Esophagus muscularis mucosa (tissue), 4 donors: ENCODE results near the gene TNFRSF1B. TPM values are rescaled to one million over a fixed set of nuclear protein-coding genes. Genes with fewer than 3 reads are reported as not detected.
A peak's percentile ranks its signal among the peaks of the same experiment; 100 is the strongest.

ENCODE experiments used
- DNase-seq: peaks from one replicate; pipeline ENCODE4 v3.0.0-alpha.2; 2017; ENCODE audit errors: extremely low spot score
- H3K27ac ChIP-seq, 4 donors: fragments of 200-600 bp; sonication (generic); replicated peaks in 1 of 4; 1 replicate in 3 of 4; 2 replicates in 1 of 4; pipeline ENCODE4 v1.5.1; 2016 to 2019; ENCODE audit warnings: mild to moderate bottlenecking in 1 of 4
- H3K27me3 ChIP-seq, 4 donors: fragments of 200-600 bp; sonication (generic); one replicate each; pipeline versions ENCODE4 v1.5.1 to v1.6.0; 2016 to 2019
- H3K36me3 ChIP-seq, 4 donors: fragments of 200-600 bp; sonication (generic); one replicate each; pipeline ENCODE4 v1.5.1; 2016 to 2019
- H3K4me1 ChIP-seq, 4 donors: fragments of 200-600 bp; sonication (generic); one replicate each; pipeline ENCODE4 v1.5.1; 2016 to 2019
- H3K4me3 ChIP-seq, 4 donors: fragments of 200-600 bp; sonication (generic); 1 replicate in 2 of 4; 2 replicates in 2 of 4; pipeline ENCODE4 v1.5.1; 2016 to 2019; ENCODE audit warnings: mild to moderate bottlenecking in 4 of 4, moderate library complexity in 1 of 4
- H3K9me3 ChIP-seq, 4 donors: fragments of 200-600 bp; sonication (generic); 1 replicate in 3 of 4; 2 replicates in 1 of 4; pipeline ENCODE4 v1.5.1; 2016 to 2019
- CTCF ChIP-seq, 3 experiments: fragments of 200-600 bp in 2 of 3; fragments of 450-650 bp in 1 of 3; sonication (generic) in 2 of 3; IDR thresholded peaks; one replicate each; pipeline ENCODE4 v1.5.1; 2017 to 2019; ENCODE audit warnings: antibody characterized with exemption in 3 of 3, mild to moderate bottlenecking in 2 of 3, moderate library complexity in 1 of 3
- EP300 ChIP-seq: sonication (generic); formaldehyde crosslinking; IDR thresholded peaks from one replicate; pipeline ENCODE4 v1.6.1; 2017; ENCODE audit warnings: antibody characterized with exemption
- POLR2A ChIP-seq: fragments of 450-650 bp; IDR thresholded peaks from one replicate; pipeline ENCODE4 v1.6.1; 2017; ENCODE audit warnings: antibody characterized with exemption, moderate library complexity, mild to moderate bottlenecking, low read depth
- POLR2AphosphoS5 ChIP-seq, 2 donors: sonication (generic); formaldehyde crosslinking; IDR thresholded peaks; one replicate each; pipeline ENCODE4 v1.6.1; 2017; ENCODE audit warnings: antibody characterized with exemption in 2 of 2
- WGBS: methylation state at CpG from one replicate; pipeline ENCODE4 v1.1.5; 2018; 5-methylcytosine and 5-hydroxymethylcytosine counted together
- intact Hi-C: fragments of 100-400 bp; cut with DNase I; formaldehyde crosslinking; loops from one replicate; pipeline ENCODE4 v1.15.1; 2023
- total RNA-seq, 4 donors: library from RNA; depleted of rRNA; stranded (reverse); fragments of >200 nt; gene quantifications; one replicate each; pipeline versions ENCODE4 v1.1.0 to v1.2.1, GENCODE V29; 2016

The TNFRSF1B gene
- total RNA-seq, 4 donors from 2014 or later: 15.4 to 55.5 (median 32.4) TPM

GRCh38 chr1:12151465-12151864, 15.3 kb upstream of the TNFRSF1B start:
- TF ChIP-seq POLR2AphosphoS5 (IDR thresholded peaks at IDR 0.05): no peak
- no peak for TF ChIP-seq EP300
- TF ChIP-seq POLR2A: no peak
- no peak for TF ChIP-seq CTCF (IDR thresholded peaks at IDR 0.05)
- 100% methylated on average over 2 of the region's 2 CpGs for WGBS
- Histone ChIP-seq H3K4me1 (peaks cover 6 to 40% (median 27%) of the 10 kb centered on the region in 4 donors), H3K27ac (peak overlapping the region in 1 of 4 donors; percentile 31), H3K27me3 (peaks cover 0 to 12% (median 0%) of the 10 kb centered on the region in 4 donors), H3K36me3 (no peaks in the 10 kb centered on the region), H3K9me3 (peaks cover 0 to 5% (median 2%) of the 10 kb centered on the region in 4 donors), H3K4me3 (no peak overlapping the region)
- no peak for DNase-seq
- intact Hi-C loops: no loop called here

- Histone ChIP-seq H3K4me3 (no peak overlapping the region), H3K4me1 (peaks cover 6 to 35% (median 24%) of the 10 kb centered on the region in 4 donors), H3K36me3 (no peaks in the 10 kb centered on the region), H3K27me3 (peaks cover 0 to 12% (median 0%) of the 10 kb centered on the region in 4 donors), H3K9me3 (peaks cover 0 to 5% (median 2%) of the 10 kb centered on the region in 4 donors), H3K27ac (peak overlapping the region; percentile 37 to 50 (median 47))
- TF ChIP-seq CTCF (IDR thresholded peaks at IDR 0.05): no peak
- no peak for TF ChIP-seq POLR2A
- no peak for TF ChIP-seq POLR2AphosphoS5 (IDR thresholded peaks at IDR 0.05)
- TF ChIP-seq EP300: no peak
- DNase-seq: no peak
- intact Hi-C loops: no loop called here
- 87% methylated on average over 7 of the region's 7 CpGs for WGBS
Observed at GRCh38 chr1:12152113-12152891, 14.5 kb upstream of the TNFRSF1B start.

DNA sequence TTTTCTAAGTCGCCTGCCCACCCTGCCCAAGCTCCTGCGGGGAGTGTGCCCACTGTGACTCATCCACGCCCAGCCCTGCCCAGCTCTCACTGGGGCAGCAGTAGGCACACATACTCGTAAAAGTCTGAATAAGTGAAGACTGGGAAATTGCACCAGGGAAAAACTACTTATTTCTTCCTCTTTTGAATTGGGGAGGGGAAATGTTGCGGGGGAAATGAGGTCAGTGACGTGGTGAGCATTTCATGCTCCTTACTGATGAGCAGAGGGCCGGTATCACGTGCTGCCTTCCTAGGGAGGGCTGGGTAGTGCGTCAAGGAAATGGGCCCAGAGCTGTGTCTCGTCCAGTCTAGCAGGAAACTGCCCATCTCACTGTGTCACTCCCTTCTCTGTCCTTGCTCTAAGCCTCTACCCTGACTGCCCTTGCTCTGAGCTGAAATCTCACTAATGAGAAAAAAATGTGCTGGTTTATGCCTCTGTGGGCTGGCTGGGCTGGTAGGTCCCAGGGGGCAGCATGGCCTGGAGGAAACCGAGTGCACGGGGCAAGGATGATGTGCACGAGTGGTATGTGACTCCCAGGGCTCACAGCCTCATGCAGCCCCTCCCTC, 13.5 kb upstream of the TNFRSF1B start:
- Histone ChIP-seq H3K27ac (peak overlapping the region; percentile 37 to 50 (median 47)), H3K36me3 (no peaks in the 10 kb centered on the region), H3K9me3 (peaks cover 0 to 5% (median 2%) of the 10 kb centered on the region in 4 donors), H3K4me3 (no peak overlapping the region), H3K4me1 (peaks cover 6 to 28% (median 21%) of the 10 kb centered on the region in 4 donors), H3K27me3 (peaks cover 0 to 12% (median 0%) of the 10 kb centered on the region in 4 donors)
- whole genome bisulfite sequencing: 58% methylated on average over 13 of the region's 13 CpGs
- DNase-seq: no peak
- TF ChIP-seq CTCF (IDR thresholded peaks at IDR 0.05) (no peak), POLR2A (no peak), POLR2AphosphoS5 (IDR thresholded peaks at IDR 0.05) (peak; percentile 54 to 59), EP300 (no peak)
- intact Hi-C loops: no loop called here

DNA sequence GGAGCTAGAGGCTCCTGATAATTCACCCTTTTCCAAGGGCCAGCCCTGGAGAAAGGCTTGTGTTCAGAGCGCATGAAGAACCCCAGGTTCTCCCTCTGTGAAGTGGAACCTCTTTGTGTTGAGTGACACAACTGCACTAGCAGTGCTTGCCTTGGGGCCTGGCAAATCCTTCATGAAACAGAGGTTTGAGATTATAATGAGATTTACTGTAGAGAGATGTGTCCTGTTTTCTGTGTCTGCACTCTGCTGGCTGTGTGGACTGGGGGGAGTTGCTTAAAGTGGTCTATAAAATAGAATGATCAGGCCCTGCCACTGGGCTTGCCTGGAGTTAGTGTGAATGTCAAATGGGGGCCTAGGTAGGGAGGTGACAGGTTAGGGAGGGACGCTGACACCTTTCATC, 11.5 kb upstream of the TNFRSF1B start:
- Histone ChIP-seq H3K27ac (no peak overlapping the region), H3K4me1 (peaks cover 0 to 21% (median 14%) of the 10 kb centered on the region in 4 donors), H3K4me3 (no peak overlapping the region), H3K36me3 (no peaks in the 10 kb centered on the region), H3K27me3 (peaks cover 0 to 12% (median 0%) of the 10 kb centered on the region in 4 donors), H3K9me3 (no peaks in the 10 kb centered on the region)
- intact Hi-C loops: no loop called here
- 100% methylated on average over 2 of the region's 2 CpGs for WGBS
- no peak for DNase-seq
- TF ChIP-seq POLR2A (no peak), EP300 (no peak), POLR2AphosphoS5 (IDR thresholded peaks at IDR 0.05) (no peak), CTCF (IDR thresholded peaks at IDR 0.05) (no peak)
